AG09319 (cell line): ENCODE results near the gene JAG2.

Experiments used
- DNase-seq: peaks from one replicate; pipeline ENCODE4 v3.0.0-alpha.2; 2010; ENCODE audit warnings: low read depth; ENCODE audit errors: extremely low read depth
- CTCF ChIP-seq: IDR thresholded peaks from 2 replicates; pipeline ENCODE4 v1.5.1; 2011; ENCODE audit warnings: low read depth, mild to moderate bottlenecking, inconsistent platforms, low read length, moderate library complexity

Gene JAG2

GRCh38 chr14:105162669-105162979 lies 6.0 kb downstream of the JAG2 start:
- TF ChIP-seq CTCF = no peak
- no peak for DNase-seq

GRCh38 chr14:105161964-105162668 lies 6.5 kb downstream of the JAG2 start:
- no peak for DNase-seq
- no peak for TF ChIP-seq CTCF

GRCh38 chr14:105161309-105161708 lies 7.3 kb downstream of the JAG2 start:
- TF ChIP-seq CTCF = no peak
- no peak for DNase-seq

- TF ChIP-seq CTCF = no peak
- no peak for DNase-seq
Measured at GRCh38 chr14:105160776-105161175, 7.8 kb downstream of the JAG2 start.

GRCh38 chr14:105159344-105159743 lies 9.2 kb downstream of the JAG2 start:
- no peak for TF ChIP-seq CTCF
- DNase-seq = no peak

GRCh38 chr14:105158794-105159193 lies 9.8 kb downstream of the JAG2 start:
- no peak for TF ChIP-seq CTCF

GRCh38 chr14:105157872-105158271 lies 10.7 kb downstream of the JAG2 start:
- no peak for DNase-seq
- no peak for TF ChIP-seq CTCF

More at GRCh38 chr14:105158794-105159193, 9.8 kb downstream of the JAG2 start:
- no peak for DNase-seq
